Measurements from ENCODE around the gene CARNS1. TPM values are rescaled to one million over a fixed set of nuclear protein-coding genes. Genes with fewer than 3 reads are reported as not detected.

CARNS1 gene
- total and polyA plus RNA-seq, 3 donors from 2014 or later: 0.74 to 1.6 (median 1.3) TPM

- intact Hi-C loops (cut with DNase I; ENCODE audit: low total_unique reads): no loop called here
- TF ChIP-seq CTCF (IDR thresholded peaks at IDR 0.05) (no peak), POLR2A (IDR thresholded peaks at IDR 0.05) (no peak)
- Histone ChIP-seq H3K4me1 (peaks cover 16% of the 10 kb centered on the region), H3K36me3 (ENCODE audit: low read depth, missing control alignments) (no peaks in the 10 kb centered on the region), H3K9me3 (no peaks in the 10 kb centered on the region), H3K27ac (no peak overlapping the region), H3K27me3 (no peaks in the 10 kb centered on the region), H3K4me3 (no peak overlapping the region)
- DNase-seq: no peak
- WGBS, 2 donors: 53 to 58% methylated on average over 15 of the region's 15 CpGs
These were observed 40.0 kb upstream of the CARNS1 start for GRCh38 chr11:67375320-67376055.

GRCh38 chr11:67376063-67376820, 39.2 kb upstream of the CARNS1 start:
- no peak overlapping the region for H3K27ac ChIP-seq
- intact Hi-C loops (cut with DNase I; ENCODE audit: low total_unique reads): no loop called here
- no peaks in the 10 kb centered on the region for H3K9me3 ChIP-seq
- no peaks in the 10 kb centered on the region for H3K36me3 ChIP-seq (ENCODE audit: low read depth, missing control alignments)
- TF ChIP-seq POLR2A (IDR thresholded peaks at IDR 0.05): no peak
- TF ChIP-seq CTCF (IDR thresholded peaks at IDR 0.05): no peak
- WGBS, 2 donors: 71 to 87% methylated on average over 7 of the region's 7 CpGs
- DNase-seq: no peak
- peaks cover 15% of the 10 kb centered on the region for H3K4me1 ChIP-seq
- H3K27me3 ChIP-seq: no peaks in the 10 kb centered on the region
- H3K4me3 ChIP-seq: no peak overlapping the region

- Histone ChIP-seq H3K36me3 (ENCODE audit: low read depth, missing control alignments) (no peaks in the 10 kb centered on the region), H3K27me3 (no peaks in the 10 kb centered on the region), H3K9me3 (no peaks in the 10 kb centered on the region), H3K4me1 (peaks cover 14% of the 10 kb centered on the region), H3K27ac (no peak overlapping the region), H3K4me3 (no peak overlapping the region)
- TF ChIP-seq CTCF (IDR thresholded peaks at IDR 0.05) (no peak), POLR2A (IDR thresholded peaks at IDR 0.05) (no peak)
- intact Hi-C loops (cut with DNase I; ENCODE audit: low total_unique reads): no loop called here
- 82 to 88% methylated on average over 4 to 6 of the region's 6 CpGs for WGBS, 2 donors
- DNase-seq: no peak
These were observed 38.3 kb upstream of the CARNS1 start for GRCh38 chr11:67376873-67377808.

GRCh38 chr11:67378544-67378943, 36.9 kb upstream of the CARNS1 start:
- no peak overlapping the region for H3K27ac ChIP-seq
- peaks cover 12% of the 10 kb centered on the region for H3K4me1 ChIP-seq
- no peaks in the 10 kb centered on the region for H3K36me3 ChIP-seq (ENCODE audit: low read depth, missing control alignments)
- no peak overlapping the region for H3K4me3 ChIP-seq
- H3K27me3 ChIP-seq: no peaks in the 10 kb centered on the region
- intact Hi-C loops (cut with DNase I; ENCODE audit: low total_unique reads): no loop called here
- no peaks in the 10 kb centered on the region for H3K9me3 ChIP-seq
- 98 to 100% methylated on average over 1 to 4 of the region's 4 CpGs for WGBS, 2 donors
- DNase-seq: no peak
- no peak for TF ChIP-seq POLR2A (IDR thresholded peaks at IDR 0.05)
- no peak for TF ChIP-seq CTCF (IDR thresholded peaks at IDR 0.05)

Data from testis (tissue), 3 donors.